Pancreas (tissue), 10 donors: ENCODE data around the gene SMAD3. TPM values are rescaled to one million over a fixed set of nuclear protein-coding genes. Genes with fewer than 3 reads are reported as not detected.

Source experiments
- ATAC-seq, 4 donors: fragments of 200-7000 bp; cut with Tn5 transposase; one replicate each; pipeline versions ENCODE4 v1.8.0 to v1.9.1; 2020; ENCODE audit warnings: mild to moderate bottlenecking in 4 of 4, moderate library complexity in 4 of 4
- DNase-seq, 6 donors: peaks; one replicate each; pipeline ENCODE4 v3.0.0-alpha.2; 2020
- FAIRE-seq: peaks from 2 replicates; lab custom pipeline; 2012; peaks lifted over from hg19 to GRCh38; lab: Jason Lieb, UNC
- H3K27ac ChIP-seq, 4 donors: fragments of 200-600 bp; sonication (generic); 1 replicate in 3 of 4; 2 replicates in 1 of 4; pipeline versions ENCODE4 v1.5.0 to v1.8.0; 2020
- H3K27me3 ChIP-seq, 4 donors: fragments of 200-600 bp; one replicate each; pipeline ENCODE4 v1.8.0; 2021
- H3K36me3 ChIP-seq, 3 donors: fragments of 200-600 bp; sonication (generic) in 1 of 3; one replicate each; pipeline versions ENCODE4 v1.5.0 to v1.8.0; 2020 to 2021
- H3K4me1 ChIP-seq, 3 donors: fragments of 200-600 bp; one replicate each; pipeline ENCODE4 v1.8.0; 2021
- H3K4me3 ChIP-seq, 4 donors: fragments of 200-600 bp; sonication (generic) in 2 of 4; one replicate each; pipeline versions ENCODE4 v1.5.0 to v1.8.0; 2020 to 2021
- H3K9me3 ChIP-seq, 4 donors: fragments of 200-600 bp; one replicate each; pipeline ENCODE4 v1.8.0; 2021
- CTCF ChIP-seq, 4 donors: fragments of 200-600 bp; sonication (generic) in 3 of 4; IDR thresholded peaks; one replicate each; pipeline versions ENCODE4 v1.5.0 to v1.8.0; 2021; ENCODE audit warnings: antibody characterized with exemption in 4 of 4
- WGBS, 2 donors: extraction: QIAGEN DNeasy Blood & Tissue Kit; methylation state at CpG; one replicate each; pipeline ENCODE4 v1.1.7; 2013; 5-methylcytosine and 5-hydroxymethylcytosine counted together
- intact Hi-C, 3 donors: fragments of 100-400 bp; cut with DNase I; formaldehyde crosslinking; loops; one replicate each; pipeline versions ENCODE4 v1.11.1 to v1.14.2; 2022
- polyA plus RNA-seq, 2 donors: library from polyadenylated mRNA; stranded (reverse); fragments of 200-250 nt; gene quantifications; one replicate each; pipeline ENCODE4 v1.2.3, GENCODE V29; 2013
- total RNA-seq, 6 donors: library from RNA; stranded (reverse); fragmentation: NEBNext Ultra II Directional in 4 of 6; extraction: Animal tissue kit (Norgen Biotek cat#: 25700) in 4 of 6; gene quantifications; one replicate each; pipeline versions ENCODE4 v1.2.1 to v1.2.4, GENCODE V29; 2021 to 2023
- donor health status: healthy with polysubstance abuse.
- donor health status: DM: no; HTN: no; CAD: no; lungs with moderate emphysema.
- donor health status: DM: no; HTN: no; CAD: no.
- donor health status: control.
- donor health status: control.
- donor health status: Bipolar disorder and iron deficiency.
- donor health status: DM: yes; HTN: yes; CAD: no.
- donor health status: DM: no; HTN: no; CAD: no.
- donor health status: DM: no; HTN: no; CAD: no.
- donor health status: DM: yes; HTN: yes; CAD: no.

SMAD3 gene
- total and polyA plus RNA-seq, 8 donors: 7.9 to 42.5 (median 21.4) TPM

GRCh38 chr15:67066041-67066958, 898 bp downstream of the SMAD3 start:
- peak in 1 of 4 donors; percentile 0 for ATAC-seq
- WGBS, 2 donors: 0 to 1% methylated on average over 63 to 72 of the region's 72 CpGs

GRCh38 chr15:67066959-67067853, 1.8 kb downstream of the SMAD3 start:
- peak overlapping the region; percentile 92 to 95 (median 95) for H3K27ac ChIP-seq
- TF ChIP-seq CTCF (IDR thresholded peaks at IDR 0.05): no peak
- H3K36me3 ChIP-seq: no peaks in the 10 kb centered on the region
- H3K4me1 ChIP-seq: peaks cover 16 to 43% (median 38%) of the 10 kb centered on the region in 3 donors
- no peak for ATAC-seq
- peak overlapping the region; percentile 60 to 86 (median 74) for H3K4me3 ChIP-seq
- no peaks in the 10 kb centered on the region for H3K27me3 ChIP-seq
- H3K9me3 ChIP-seq: no peaks in the 10 kb centered on the region
- 5 to 6% methylated on average over 28 of the region's 28 CpGs for WGBS, 2 donors
- intact Hi-C loops: loop anchor here in 1 of 3 donors (10.0 kb wide), 1 partner anchor 122 kb away; no protein-coding TSS in a partner anchor
- DNase-seq: peak in 1 of 6 donors; percentile 59
- no peak for FAIRE-seq

More at GRCh38 chr15:67066041-67066958, 898 bp downstream of the SMAD3 start:
- Histone ChIP-seq H3K36me3 (no peaks in the 10 kb centered on the region), H3K27me3 (no peaks in the 10 kb centered on the region), H3K4me1 (peaks cover 23 to 52% (median 42%) of the 10 kb centered on the region in 3 donors), H3K4me3 (peak overlapping the region; percentile 60 to 86 (median 74)), H3K27ac (peak overlapping the region; percentile 92 to 95 (median 95)), H3K9me3 (no peaks in the 10 kb centered on the region)
- intact Hi-C loops: loop anchor here in 1 of 3 donors (10.0 kb wide), 1 partner anchor 121 kb away; no protein-coding TSS in a partner anchor
- no peak for TF ChIP-seq CTCF (IDR thresholded peaks at IDR 0.05)
- no peak for FAIRE-seq
- peak in 3 of 6 donors; percentile 43 to 72 (median 55) for DNase-seq

GRCh38 chr15:67067930-67068551, 2.6 kb downstream of the SMAD3 start:
- TF ChIP-seq CTCF (IDR thresholded peaks at IDR 0.05): no peak
- no peak for FAIRE-seq
- no peaks in the 10 kb centered on the region for H3K27me3 ChIP-seq
- peak overlapping the region in 3 of 4 donors; percentile 12 to 95 (median 95) for H3K27ac ChIP-seq
- H3K36me3 ChIP-seq: no peaks in the 10 kb centered on the region
- WGBS, 2 donors: 16 to 24% methylated on average over 3 of the region's 3 CpGs
- H3K9me3 ChIP-seq: no peaks in the 10 kb centered on the region
- peaks cover 8 to 35% (median 35%) of the 10 kb centered on the region in 3 donors for H3K4me1 ChIP-seq
- peak overlapping the region; percentile 60 to 86 (median 74) for H3K4me3 ChIP-seq
- intact Hi-C loops: loop anchor here in 1 of 3 donors (10.0 kb wide), 1 partner anchor 123 kb away; no protein-coding TSS in a partner anchor
- no peak for ATAC-seq
- no peak for DNase-seq

GRCh38 chr15:67068710-67069400, 3.5 kb downstream of the SMAD3 start:
- intact Hi-C loops: loop anchor here in 1 of 3 donors (10.0 kb wide), 1 partner anchor 124 kb away; no protein-coding TSS in a partner anchor

More at GRCh38 chr15:67068710-67069400, 3.5 kb downstream of the SMAD3 start:
- Histone ChIP-seq H3K36me3 (no peaks in the 10 kb centered on the region), H3K4me1 (peaks cover 0 to 30% (median 28%) of the 10 kb centered on the region in 3 donors), H3K4me3 (peak overlapping the region in 1 of 4 donors; percentile 72), H3K27ac (peak overlapping the region in 3 of 4 donors; percentile 12 to 95 (median 95)), H3K9me3 (no peaks in the 10 kb centered on the region), H3K27me3 (no peaks in the 10 kb centered on the region)
- ATAC-seq: no peak
- FAIRE-seq: no peak
- WGBS, 2 donors: 14 to 15% methylated on average over 6 of the region's 6 CpGs
- no peak for DNase-seq
- TF ChIP-seq CTCF (IDR thresholded peaks at IDR 0.05): no peak
